Measurements from ENCODE around the gene RFPL1. TPM values are rescaled to one million over a fixed set of nuclear protein-coding genes. Genes with fewer than 3 reads are reported as not detected.

Gene RFPL1
- total RNA-seq, 4 donors from 2014 or later: not detected

DNA sequence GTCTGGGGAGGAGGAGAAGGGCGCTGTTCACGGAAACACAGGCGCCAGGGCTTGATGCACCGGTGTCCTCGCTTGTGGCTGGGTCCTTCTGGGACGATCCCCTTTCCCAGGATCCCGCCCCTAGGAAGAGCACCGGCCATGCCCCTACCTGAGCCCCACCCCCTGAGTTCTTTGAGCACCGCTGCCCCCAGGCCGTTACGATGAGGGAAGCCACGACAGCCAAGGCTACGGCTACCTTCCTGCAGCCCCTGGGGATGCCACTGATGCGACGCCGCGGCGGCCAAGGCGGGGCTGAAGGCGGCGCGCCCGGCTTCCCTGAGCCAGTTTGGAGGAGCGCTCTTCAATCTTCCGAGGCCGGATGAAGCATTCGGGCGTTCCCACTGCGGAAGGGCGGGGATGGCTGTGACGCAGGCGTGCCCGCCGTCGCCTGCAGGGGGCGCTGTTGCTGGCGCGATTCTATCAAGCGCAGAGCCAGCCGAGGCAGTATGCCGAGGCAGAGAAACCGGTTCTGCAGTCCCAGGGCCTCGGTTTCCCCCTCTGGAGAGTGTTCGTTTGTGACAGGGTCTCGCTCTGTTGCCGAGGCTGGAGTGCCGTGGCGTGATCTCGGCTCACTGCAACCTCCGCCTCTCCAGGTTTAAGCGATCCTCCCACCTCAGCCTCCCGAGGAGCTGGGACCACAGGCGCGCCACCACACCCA lies 31.9 kb downstream of the RFPL1 start:
- TF ChIP-seq, protein P1, sequence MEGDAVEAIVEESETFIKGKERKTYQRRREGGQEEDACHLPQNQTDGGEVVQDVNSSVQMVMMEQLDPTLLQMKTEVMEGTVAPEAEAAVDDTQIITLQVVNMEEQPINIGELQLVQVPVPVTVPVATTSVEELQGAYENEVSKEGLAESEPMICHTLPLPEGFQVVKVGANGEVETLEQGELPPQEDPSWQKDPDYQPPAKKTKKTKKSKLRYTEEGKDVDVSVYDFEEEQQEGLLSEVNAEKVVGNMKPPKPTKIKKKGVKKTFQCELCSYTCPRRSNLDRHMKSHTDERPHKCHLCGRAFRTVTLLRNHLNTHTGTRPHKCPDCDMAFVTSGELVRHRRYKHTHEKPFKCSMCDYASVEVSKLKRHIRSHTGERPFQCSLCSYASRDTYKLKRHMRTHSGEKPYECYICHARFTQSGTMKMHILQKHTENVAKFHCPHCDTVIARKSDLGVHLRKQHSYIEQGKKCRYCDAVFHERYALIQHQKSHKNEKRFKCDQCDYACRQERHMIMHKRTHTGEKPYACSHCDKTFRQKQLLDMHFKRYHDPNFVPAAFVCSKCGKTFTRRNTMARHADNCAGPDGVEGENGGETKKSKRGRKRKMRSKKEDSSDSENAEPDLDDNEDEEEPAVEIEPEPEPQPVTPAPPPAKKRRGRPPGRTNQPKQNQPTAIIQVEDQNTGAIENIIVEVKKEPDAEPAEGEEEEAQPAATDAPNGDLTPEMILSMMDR (IDR thresholded peaks at IDR 0.05 in 4 of 5, conservative IDR thresholded peaks at IDR 0.05 in 1 of 5): peak; percentile 10 to 66 (median 48)
- no peak for TF ChIP-seq POLR2A (IDR thresholded peaks at IDR 0.05)
- Histone ChIP-seq H3K4me1 (peaks cover 0 to 7% of the 10 kb centered on the region in 2 donors), H3K27me3 (peaks cover 6 to 18% (median 13%) of the 10 kb centered on the region in 3 donors), H3K27ac (no peak overlapping the region), H3K36me3 (no peaks in the 10 kb centered on the region), H3K4me3 (peak overlapping the region; percentile 13 to 36 (median 26)), H3K9me3 (no peaks in the 10 kb centered on the region)
- ATAC-seq (peak in 1 of 2 donors; percentile 30), DNase-seq (no peak)
- in situ Hi-C loops (cut with MboI; ENCODE audit: low sequenced_read_pairs in 4 of 4): no loop called here
- intact Hi-C loops (cut with DNase I; ENCODE audit: low total_unique reads): no loop called here

- Histone ChIP-seq H3K4me1 (peaks cover 0 to 7% of the 10 kb centered on the region in 2 donors), H3K36me3 (no peaks in the 10 kb centered on the region), H3K4me3 (no peak overlapping the region), H3K27ac (no peak overlapping the region), H3K27me3 (peaks cover 9 to 26% (median 13%) of the 10 kb centered on the region in 3 donors), H3K9me3 (no peaks in the 10 kb centered on the region)
- intact Hi-C loops (cut with DNase I; ENCODE audit: low total_unique reads) (no loop called here), in situ Hi-C loops (cut with MboI; ENCODE audit: low sequenced_read_pairs in 4 of 4) (no loop called here)
- TF ChIP-seq POLR2A (IDR thresholded peaks at IDR 0.05): no peak
- TF ChIP-seq, protein P1 (IDR thresholded peaks at IDR 0.05 in 4 of 5, conservative IDR thresholded peaks at IDR 0.05 in 1 of 5): no peak
- DNase-seq: no peak
- no peak for ATAC-seq
These were observed 34.6 kb downstream of the RFPL1 start for GRCh38 chr22:29473001-29473400.

- intact Hi-C loops (cut with DNase I; ENCODE audit: low total_unique reads): no loop called here
- in situ Hi-C loops (cut with MboI; ENCODE audit: low sequenced_read_pairs in 4 of 4): no loop called here
These were observed 37.2 kb downstream of the RFPL1 start for GRCh38 chr22:29475550-29475949.

GRCh38 chr22:29476116-29476515 lies 37.7 kb downstream of the RFPL1 start:
- no peak overlapping the region for H3K27ac ChIP-seq
- H3K4me1 ChIP-seq: peaks cover 0 to 2% of the 10 kb centered on the region in 2 donors
- ATAC-seq: no peak
- intact Hi-C loops (cut with DNase I; ENCODE audit: low total_unique reads): no loop called here
- H3K9me3 ChIP-seq: no peaks in the 10 kb centered on the region
- no peak for DNase-seq
- no peaks in the 10 kb centered on the region for H3K36me3 ChIP-seq
- in situ Hi-C loops (cut with MboI; ENCODE audit: low sequenced_read_pairs in 4 of 4): no loop called here
- H3K4me3 ChIP-seq: no peak overlapping the region
- TF ChIP-seq POLR2A (IDR thresholded peaks at IDR 0.05): no peak
- TF ChIP-seq, protein P1 (IDR thresholded peaks at IDR 0.05 in 4 of 5, conservative IDR thresholded peaks at IDR 0.05 in 1 of 5): no peak
- H3K27me3 ChIP-seq: peaks cover 30 to 40% (median 31%) of the 10 kb centered on the region in 3 donors

More at GRCh38 chr22:29475550-29475949, 37.2 kb downstream of the RFPL1 start:
- H3K4me1 ChIP-seq: peaks cover 0 to under 1% of the 10 kb centered on the region in 2 donors
- no peak overlapping the region for H3K4me3 ChIP-seq
- H3K27me3 ChIP-seq: peaks cover 25 to 38% (median 27%) of the 10 kb centered on the region in 3 donors
- no peak overlapping the region for H3K27ac ChIP-seq
- no peaks in the 10 kb centered on the region for H3K36me3 ChIP-seq
- DNase-seq (no peak), ATAC-seq (no peak)
- TF ChIP-seq POLR2A (IDR thresholded peaks at IDR 0.05): no peak
- TF ChIP-seq, protein P1 (IDR thresholded peaks at IDR 0.05 in 4 of 5, conservative IDR thresholded peaks at IDR 0.05 in 1 of 5): no peak
- no peaks in the 10 kb centered on the region for H3K9me3 ChIP-seq

Measured in gastrocnemius medialis (tissue), 4 donors.